ENCODE data around the gene MKI67. TPM values are rescaled to one million over a fixed set of nuclear protein-coding genes. Genes with fewer than 3 reads are reported as not detected.

The MKI67 gene
- total and polyA plus RNA-seq, 2 donors (not counting 1 experiment from before 2014, with no cell fraction given), result 0.36 to 0.47 TPM

DNA sequence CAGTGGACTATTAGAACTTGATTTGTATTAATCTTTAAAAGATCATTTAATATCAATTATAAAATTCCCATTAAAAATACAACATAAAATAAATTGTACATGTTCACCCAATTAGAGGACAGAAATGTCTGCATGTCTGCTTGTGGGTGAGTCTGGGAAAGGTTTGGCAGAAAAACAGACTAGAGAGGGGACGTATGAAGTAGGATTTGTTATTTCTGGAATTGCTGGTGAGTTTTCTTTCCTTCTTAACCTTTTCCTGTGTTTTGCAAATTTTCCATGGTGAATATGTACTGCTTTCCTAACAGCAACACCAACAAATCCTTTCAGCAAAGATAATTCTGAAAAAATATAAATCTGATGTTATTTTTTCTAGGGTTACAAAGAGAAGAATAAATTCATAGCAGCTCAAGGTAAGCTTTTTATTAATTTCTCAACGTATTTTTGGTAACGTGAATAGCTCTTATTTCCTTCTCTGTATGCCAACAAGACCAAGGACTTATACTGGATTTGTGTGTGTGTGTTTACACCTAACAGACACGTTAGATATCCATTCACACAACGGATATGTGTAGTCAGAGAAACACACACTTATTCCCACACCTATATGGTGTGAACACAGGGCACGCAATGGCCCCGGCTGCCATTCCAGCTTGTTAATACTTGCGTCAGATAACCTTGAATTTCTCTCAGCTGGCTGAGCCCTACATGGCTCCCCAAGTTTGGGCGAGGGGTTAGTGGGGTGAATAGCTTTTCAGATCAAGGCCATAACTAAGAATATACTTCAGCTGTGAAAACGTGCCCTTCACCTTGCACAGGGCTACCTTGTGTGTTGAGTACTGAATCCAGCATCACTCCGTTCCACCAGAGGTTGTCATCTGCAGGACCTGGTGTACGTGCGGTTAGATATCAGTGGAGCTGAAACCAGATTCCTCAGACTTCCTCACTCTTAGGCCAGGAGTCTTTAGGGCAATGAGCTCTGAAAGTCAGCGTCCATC lies 64.6 kb downstream of the MKI67 start:
- Mint-ChIP-seq H3K4me1 (peaks cover 68% of the 10 kb centered on the region), H3K27ac (peak overlapping the region; percentile 85), H3K27me3 (no peaks in the 10 kb centered on the region), H3K9me3 (ENCODE audit: insufficient read depth) (no peaks in the 10 kb centered on the region), H3K4me3 (peak overlapping the region; percentile 75)
- Histone ChIP-seq H3K9me3 (ENCODE audit: control extremely low read depth in 1 of 3, control insufficient read depth in 2 of 3, insufficient read depth in 1 of 3, low read length in 2 of 3) (no peaks in the 10 kb centered on the region), H3K4me3 (ENCODE audit: control extremely low read depth in 1 of 5, extremely low read depth in 1 of 5, insufficient read depth in 1 of 5, low read depth in 2 of 5, low read length in 4 of 5) (peak overlapping the region in 1 of 5 experiments; percentile 18), H3K79me2 (ENCODE audit: control insufficient read depth, insufficient read depth, low read length) (no peaks in the 10 kb centered on the region), H3K36me3 (replicated peaks in 1 of 2; ENCODE audit: control extremely low read depth in 1 of 2, control insufficient read depth in 1 of 2, extremely low read depth in 1 of 2, insufficient read depth in 2 of 2, low read length in 1 of 2) (peaks cover 3 to 29% of the 10 kb centered on the region in 2 experiments), H3K27ac (ENCODE audit: low read length in 2 of 2) (peak overlapping the region in 1 of 2 donors; percentile 89), H3K4me1 (ENCODE audit: control insufficient read depth in 2 of 2, insufficient read depth in 2 of 2, low read length in 2 of 2) (peaks cover 47 to 65% of the 10 kb centered on the region in 2 donors), H3K4me2 (replicated peaks; ENCODE audit: low read depth, low read length, poor library complexity, severe bottlenecking) (peak overlapping the region; percentile 74), H2AFZ (ENCODE audit: insufficient read depth, low read depth, low read length, poor library complexity, severe bottlenecking) (no peak overlapping the region), H3K9ac (ENCODE audit: low read length) (no peak overlapping the region), H3K27me3 (replicated peaks in 1 of 4; ENCODE audit: control extremely low read depth in 1 of 4, control insufficient read depth in 3 of 4, insufficient read depth in 4 of 4, low read length in 3 of 4) (no peaks in the 10 kb centered on the region), H4K20me1 (ENCODE audit: control insufficient read depth, insufficient read depth, low read length, poor library complexity, severe bottlenecking) (no peaks in the 10 kb centered on the region)
- DNase-seq, result no peak
- ATAC-seq (ENCODE audit: low read depth), result no peak
- ChIA-PET CTCF (interaction anchor here (1.1 to 20.7 kb wide), 7 partner anchors 12 to 305 kb away, joined by 3 to 524 read pairs (median 6); partner anchors contain the start of gene PTPRE), POLR2A (interaction anchor here (2.9 kb wide), 1 partner anchor 14 kb away, joined by 29 read pairs; no protein-coding TSS in a partner anchor)
- WGBS (ENCODE audit: insufficient coverage), result 86% methylated on average over 4 of the region's 14 CpGs
- TF ChIP-seq EZH2 (IDR thresholded peaks at IDR 0.05; ENCODE audit: borderline replicate concordance, insufficient read depth, low read depth, low read length, poor library complexity, severe bottlenecking), result no peak
- no peak for TF ChIP-seq CTCF (IDR thresholded peaks at IDR 0.05)
- intact Hi-C loops (cut with micrococcal nuclease), result loop anchor here (5.0 kb wide), 1 partner anchor 151 kb away; no protein-coding TSS in a partner anchor

Data from B cell (primary cell).